Ectodermal cell (in vitro differentiated cells): ENCODE measurements around the gene ITIH2.
"Not testable (repeated sequence)": the region's sequence is repeated elsewhere in the genome, so short reads cannot be mapped to it uniquely, and the experiment has no call there.

ENCODE experiments used
- H3K27ac ChIP-seq: 2 replicates; pipeline ENCODE4 v1.7.0; 2013; ENCODE audit warnings: mild to moderate bottlenecking, low read depth, low read length; ENCODE audit not compliant: insufficient read depth, poor library complexity, severe bottlenecking
- H3K27me3 ChIP-seq: 2 replicates; pipeline ENCODE4 v1.7.0; 2013; ENCODE audit warnings: mild to moderate bottlenecking, low read length; ENCODE audit not compliant: insufficient read depth, control insufficient read depth, poor library complexity, severe bottlenecking
- H3K36me3 ChIP-seq: one replicate; pipeline ENCODE4 v1.7.0; 2013; ENCODE audit warnings: low read length; ENCODE audit not compliant: control insufficient read depth, insufficient read depth
- H3K4me1 ChIP-seq: one replicate; pipeline ENCODE4 v1.7.0; 2013; ENCODE audit warnings: low read length; ENCODE audit not compliant: control insufficient read depth, insufficient read depth
- H3K4me3 ChIP-seq: 2 replicates; pipeline ENCODE4 v1.7.0; 2013; ENCODE audit warnings: low read depth, low read length, control low read depth; ENCODE audit not compliant: insufficient read depth
- H3K9me3 ChIP-seq: 2 replicates; pipeline ENCODE4 v1.7.0; 2013; ENCODE audit warnings: mild to moderate bottlenecking, low read length, moderate library complexity; ENCODE audit not compliant: control insufficient read depth
- WGBS, 2 experiments: methylation state at CpG; one replicate each; pipeline ENCODE4 v1.1.7; 2013; ENCODE audit warnings: missing lambda C conversion rate in 2 of 2; 5-methylcytosine and 5-hydroxymethylcytosine counted together

The ITIH2 gene

DNA sequence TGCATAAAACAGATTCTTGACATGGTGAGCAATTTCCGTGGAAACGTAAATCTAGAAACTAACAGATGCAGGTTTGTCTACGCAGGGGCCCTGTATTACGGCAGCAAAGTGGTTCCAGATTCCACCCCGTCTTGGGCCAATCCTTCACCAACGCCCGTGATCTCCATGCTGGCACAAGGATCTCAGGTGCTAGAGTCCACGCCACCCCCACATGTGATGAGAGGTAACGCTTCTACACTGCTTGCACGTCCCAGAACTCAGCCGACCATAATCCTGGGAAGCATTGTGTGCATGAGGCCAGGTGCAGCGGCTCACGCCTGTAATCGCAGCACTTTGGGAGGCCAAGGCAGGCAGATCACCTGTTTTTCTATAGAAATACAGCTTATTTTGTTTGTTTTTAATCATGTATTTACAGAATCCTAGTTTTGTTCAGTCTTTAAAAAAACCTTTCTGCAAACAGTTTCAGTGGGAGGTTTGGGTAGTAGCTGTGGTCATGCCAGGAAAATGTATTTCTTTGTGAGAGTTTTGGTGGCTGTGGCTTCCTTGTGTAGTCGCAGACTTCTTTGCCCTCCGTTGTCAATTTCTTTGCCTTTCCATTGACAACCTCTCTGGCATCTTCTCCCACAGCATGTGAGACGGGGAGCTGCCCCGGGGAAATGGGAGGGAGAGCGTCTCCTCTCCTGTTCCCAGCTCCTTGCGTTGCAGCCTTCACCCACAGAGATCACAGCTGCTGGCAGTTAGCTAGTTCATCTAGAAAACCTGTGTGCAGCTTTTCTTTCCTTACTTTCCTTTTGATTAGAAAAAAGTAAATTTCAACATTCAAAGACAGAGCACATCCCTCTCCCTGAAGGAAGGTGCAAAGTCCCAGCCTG, 35.7 kb downstream of the ITIH2 start:
- Histone ChIP-seq H3K9me3 (no peaks in the 10 kb centered on the region), H3K4me1 (no peaks in the 10 kb centered on the region), H3K27ac (no peak overlapping the region), H3K27me3 (no peaks in the 10 kb centered on the region), H3K36me3 (no peaks in the 10 kb centered on the region), H3K4me3 (no peak overlapping the region)
- WGBS, 2 experiments, result 87% methylated on average over 20 of the region's 20 CpGs

DNA sequence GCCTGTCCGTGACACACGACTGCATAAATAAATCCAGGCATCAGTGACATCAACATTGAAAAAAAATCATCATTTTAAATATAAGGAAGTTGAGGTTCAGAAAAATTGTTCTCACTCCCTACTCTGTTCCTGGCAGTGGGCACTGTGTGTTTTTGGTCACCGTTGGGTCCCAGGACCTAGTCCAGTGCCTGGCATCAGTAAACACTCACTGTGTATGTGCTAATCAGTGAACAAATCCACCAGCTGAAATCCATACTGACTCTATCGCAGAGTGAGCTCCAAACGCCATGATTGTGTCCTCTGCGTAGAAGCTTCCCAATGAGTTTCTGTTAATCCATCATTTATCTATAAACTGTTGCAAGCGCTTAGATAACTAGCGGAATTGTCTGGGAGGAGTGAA, 41.2 kb downstream of the ITIH2 start:
- 95 to 96% methylated on average over 8 of the region's 8 CpGs for WGBS, 2 experiments
- no peak overlapping the region for H3K27ac ChIP-seq
- no peaks in the 10 kb centered on the region for H3K9me3 ChIP-seq
- no peaks in the 10 kb centered on the region for H3K36me3 ChIP-seq
- H3K4me3 ChIP-seq, result no peak overlapping the region
- no peaks in the 10 kb centered on the region for H3K27me3 ChIP-seq
- no peaks in the 10 kb centered on the region for H3K4me1 ChIP-seq

GRCh38 chr10:7748637-7749036, 45.5 kb downstream of the ITIH2 start:
- not testable (repeated sequence) for H3K27me3 ChIP-seq, H3K4me3 ChIP-seq, H3K27ac ChIP-seq, H3K9me3 ChIP-seq, H3K4me1 ChIP-seq, H3K36me3 ChIP-seq
- WGBS, 2 experiments, result 90 to 91% methylated on average over 7 of the region's 7 CpGs

DNA sequence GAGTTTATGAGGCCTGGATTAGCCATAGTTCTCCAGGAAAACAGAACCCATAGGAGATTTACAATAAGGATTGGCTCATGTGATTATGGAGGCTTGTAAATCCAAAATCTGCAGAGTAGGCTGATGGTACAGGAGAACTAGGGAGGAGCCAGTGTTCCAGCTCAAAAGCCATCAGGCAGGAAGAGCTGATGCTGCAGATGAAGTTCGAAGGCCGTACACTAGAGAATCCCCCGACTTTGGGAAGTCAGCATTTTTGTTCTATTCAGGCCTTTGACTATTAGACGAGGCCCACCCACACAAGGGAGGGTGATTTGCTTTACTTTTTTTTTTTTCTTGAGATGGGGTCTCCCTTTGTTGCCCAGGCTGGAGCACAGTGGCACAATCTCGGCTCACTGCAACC, 47.1 kb downstream of the ITIH2 start:
- H3K27ac ChIP-seq, result no peak overlapping the region
- no peaks in the 10 kb centered on the region for H3K27me3 ChIP-seq
- H3K4me1 ChIP-seq, result no peaks in the 10 kb centered on the region
- no peaks in the 10 kb centered on the region for H3K9me3 ChIP-seq
- H3K36me3 ChIP-seq, result peaks cover 8% of the 10 kb centered on the region
- no peak overlapping the region for H3K4me3 ChIP-seq
- 87 to 94% methylated on average over 5 of the region's 5 CpGs for WGBS, 2 experiments

- Histone ChIP-seq H3K4me3 (no peak overlapping the region), H3K4me1 (no peaks in the 10 kb centered on the region), H3K27me3 (no peaks in the 10 kb centered on the region), H3K27ac (no peak overlapping the region), H3K9me3 (no peaks in the 10 kb centered on the region), H3K36me3 (peaks cover 16% of the 10 kb centered on the region)
- WGBS, 2 experiments, result 94 to 96% methylated on average over 6 of the region's 6 CpGs
These were observed 49.1 kb downstream of the ITIH2 start for GRCh38 chr10:7752251-7752650.

GRCh38 chr10:7755103-7755502, 52.0 kb downstream of the ITIH2 start:
- H3K36me3 ChIP-seq, result peaks cover 33% of the 10 kb centered on the region
- WGBS, 2 experiments, result 95 to 96% methylated on average over 3 of the region's 3 CpGs

DNA sequence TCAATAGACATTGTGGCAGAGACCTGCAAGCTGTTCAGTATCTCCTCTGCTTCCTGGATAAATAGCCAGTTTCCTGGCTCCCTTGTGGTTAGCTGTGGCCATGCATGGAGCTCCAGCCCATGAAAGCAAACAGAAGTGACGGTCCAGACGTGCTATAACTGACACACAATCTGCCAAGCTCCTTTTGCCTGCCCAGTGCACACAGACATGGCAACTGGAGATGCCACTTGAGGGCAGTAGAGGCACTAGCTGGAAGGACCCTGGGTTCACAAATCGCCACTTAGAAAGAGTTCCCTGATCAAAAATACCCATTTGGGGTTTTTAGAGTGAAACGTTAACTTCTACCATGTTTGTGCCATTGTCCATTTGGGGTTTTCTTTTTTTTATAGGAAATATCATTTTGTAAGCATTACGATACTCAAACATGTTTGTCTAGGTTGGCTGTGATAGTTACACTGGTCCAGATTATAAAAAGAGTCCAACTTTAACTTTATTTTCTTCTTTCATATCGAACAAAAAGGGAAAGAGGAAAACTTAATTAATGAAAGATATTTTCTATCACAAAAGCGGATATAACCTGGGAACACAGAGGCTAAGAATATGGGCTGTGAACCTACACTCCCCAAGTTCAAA, 53.4 kb downstream of the ITIH2 start:
- Histone ChIP-seq H3K36me3 (peaks cover 33% of the 10 kb centered on the region), H3K27me3 (no peaks in the 10 kb centered on the region)

More at GRCh38 chr10:7755103-7755502, 52.0 kb downstream of the ITIH2 start:
- Histone ChIP-seq H3K4me1 (no peaks in the 10 kb centered on the region), H3K9me3 (no peaks in the 10 kb centered on the region), H3K27me3 (no peaks in the 10 kb centered on the region), H3K27ac (no peak overlapping the region), H3K4me3 (no peak overlapping the region)

GRCh38 chr10:7763929-7764328, 60.8 kb downstream of the ITIH2 start:
- Histone ChIP-seq H3K27ac (no peak overlapping the region), H3K36me3 (peaks cover 13% of the 10 kb centered on the region), H3K27me3 (no peaks in the 10 kb centered on the region), H3K9me3 (no peaks in the 10 kb centered on the region), H3K4me3 (no peak overlapping the region), H3K4me1 (no peaks in the 10 kb centered on the region)
- WGBS, 2 experiments, result 96 to 97% methylated on average over 4 of the region's 5 CpGs

More for the DNA sequence above, 53.4 kb downstream of the ITIH2 start:
- H3K4me1 ChIP-seq, result no peaks in the 10 kb centered on the region
- no peak overlapping the region for H3K27ac ChIP-seq
- 91 to 96% methylated on average over 5 to 6 of the region's 7 CpGs for WGBS, 2 experiments
- no peaks in the 10 kb centered on the region for H3K9me3 ChIP-seq
- no peak overlapping the region for H3K4me3 ChIP-seq

DNA sequence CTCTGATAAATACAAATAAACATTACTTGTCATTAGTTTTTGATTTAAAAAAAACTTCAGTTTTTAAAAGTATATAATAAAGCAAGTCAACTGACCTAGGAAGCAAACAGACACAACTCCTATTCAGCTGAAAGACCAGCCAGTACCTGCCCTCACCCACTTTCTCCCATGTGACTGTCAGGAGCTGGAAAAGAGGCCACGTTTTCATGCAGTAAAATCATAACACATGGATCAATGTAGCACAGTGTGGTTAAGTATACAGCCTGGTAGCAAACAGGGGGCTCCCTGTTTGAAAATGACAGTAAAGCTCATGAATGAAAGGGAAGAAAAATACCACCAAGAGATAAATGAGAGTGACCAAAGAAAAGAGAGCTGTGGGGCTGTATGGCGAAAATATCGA, 63.1 kb downstream of the ITIH2 start:
- WGBS, 2 experiments, result 92 to 95% methylated on average over 3 of the region's 3 CpGs
- no peaks in the 10 kb centered on the region for H3K4me1 ChIP-seq
- H3K9me3 ChIP-seq, result no peaks in the 10 kb centered on the region
- H3K27ac ChIP-seq, result no peak overlapping the region
- peaks cover 8% of the 10 kb centered on the region for H3K36me3 ChIP-seq
- no peak overlapping the region for H3K4me3 ChIP-seq
- no peaks in the 10 kb centered on the region for H3K27me3 ChIP-seq

DNA sequence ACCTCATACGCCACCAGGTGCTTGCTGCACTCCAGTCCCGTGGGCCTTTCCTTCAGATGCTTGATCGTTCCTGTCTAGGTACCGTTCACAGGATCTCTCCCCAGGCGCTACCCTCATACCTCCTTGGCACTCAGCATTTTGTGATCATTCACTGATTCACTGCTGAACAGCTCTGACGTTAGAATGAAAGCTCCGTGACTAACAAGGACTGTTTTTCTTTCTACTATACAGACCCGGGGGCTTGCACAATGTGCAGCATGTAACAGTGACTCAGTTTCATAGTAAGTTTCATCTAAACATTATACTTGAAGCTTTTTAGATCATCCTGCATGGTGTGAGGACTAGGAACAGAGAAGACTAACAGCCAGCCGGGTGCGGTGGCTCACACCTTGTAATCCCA, 64.1 kb downstream of the ITIH2 start:
- H3K4me1 ChIP-seq, result no peaks in the 10 kb centered on the region
- no peak overlapping the region for H3K4me3 ChIP-seq
- H3K27me3 ChIP-seq, result no peaks in the 10 kb centered on the region
- H3K36me3 ChIP-seq, result peaks cover 6% of the 10 kb centered on the region
- WGBS, 2 experiments, result 95 to 96% methylated on average over 10 of the region's 10 CpGs
- H3K9me3 ChIP-seq, result no peaks in the 10 kb centered on the region
- no peak overlapping the region for H3K27ac ChIP-seq
